ENCODE results near the gene FOXQ1. TPM values are rescaled to one million over a fixed set of nuclear protein-coding genes. Genes with fewer than 3 reads are reported as not detected.

FOXQ1 gene
- total and polyA plus RNA-seq, 2 of the 13 experiments (the other 11 are each of a cell fraction or from before 2014, with no cell fraction given), result 35.2 to 39.8 TPM

DNA sequence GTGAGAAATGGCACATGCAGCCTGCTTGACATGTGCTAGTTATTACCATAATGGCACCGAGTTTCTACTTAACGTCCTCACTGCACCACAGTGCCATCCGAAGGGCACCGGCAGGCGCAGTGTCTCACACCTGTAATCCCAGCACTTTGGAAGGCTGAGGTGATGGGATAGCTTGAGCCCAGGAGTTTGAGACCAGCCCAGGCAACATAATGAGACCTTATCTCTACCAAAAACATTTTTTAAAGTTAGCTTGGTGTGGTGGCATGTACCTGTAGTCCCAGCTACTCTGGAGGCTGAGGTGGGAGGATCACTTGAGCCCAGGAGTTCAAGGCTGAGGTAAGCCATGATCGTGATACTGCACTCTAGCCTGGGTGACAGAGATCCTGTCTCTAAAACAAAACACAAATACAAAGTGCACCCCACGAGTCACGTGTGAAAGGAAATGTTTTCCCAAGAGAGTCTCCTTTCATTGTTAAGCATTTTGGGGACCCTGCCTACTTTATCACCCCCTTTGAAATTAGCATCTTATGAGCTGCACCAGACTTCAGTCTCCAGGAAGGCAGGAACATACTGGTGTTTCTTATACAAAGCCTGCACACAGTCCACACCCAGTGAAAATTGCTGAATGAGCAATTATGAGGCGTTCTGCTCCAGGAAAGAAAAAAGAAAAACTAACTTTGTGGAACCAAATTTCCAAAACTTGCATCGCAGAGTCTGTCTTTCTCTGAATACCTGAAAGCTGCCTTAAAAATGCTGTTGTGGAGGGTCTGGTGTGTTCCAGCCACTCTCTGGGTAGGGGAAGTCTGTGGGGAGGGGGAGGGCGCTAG lies 47.1 kb upstream of the FOXQ1 start (continued):
- TF ChIP-seq ZNF850 (CRISPR knock-in tag; conservative IDR thresholded peaks at IDR 0.05), result no peak
- no peak for TF ChIP-seq NFKB2 (CRISPR knock-in tag; IDR thresholded peaks at IDR 0.05; ENCODE audit: borderline replicate concordance)
- TF ChIP-seq, protein P1, sequence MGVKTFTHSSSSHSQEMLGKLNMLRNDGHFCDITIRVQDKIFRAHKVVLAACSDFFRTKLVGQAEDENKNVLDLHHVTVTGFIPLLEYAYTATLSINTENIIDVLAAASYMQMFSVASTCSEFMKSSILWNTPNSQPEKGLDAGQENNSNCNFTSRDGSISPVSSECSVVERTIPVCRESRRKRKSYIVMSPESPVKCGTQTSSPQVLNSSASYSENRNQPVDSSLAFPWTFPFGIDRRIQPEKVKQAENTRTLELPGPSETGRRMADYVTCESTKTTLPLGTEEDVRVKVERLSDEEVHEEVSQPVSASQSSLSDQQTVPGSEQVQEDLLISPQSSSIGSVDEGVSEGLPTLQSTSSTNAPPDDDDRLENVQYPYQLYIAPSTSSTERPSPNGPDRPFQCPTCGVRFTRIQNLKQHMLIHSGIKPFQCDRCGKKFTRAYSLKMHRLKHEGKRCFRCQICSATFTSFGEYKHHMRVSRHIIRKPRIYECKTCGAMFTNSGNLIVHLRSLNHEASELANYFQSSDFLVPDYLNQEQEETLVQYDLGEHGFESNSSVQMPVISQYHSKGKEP (CRISPR knock-in tag; IDR thresholded peaks at IDR 0.05), result no peak
- TF ChIP-seq ARID2 (CRISPR knock-in tag; IDR thresholded peaks at IDR 0.05; ENCODE audit: borderline replicate concordance), result no peak
- no peak for TF ChIP-seq ZSCAN21 (CRISPR knock-in tag; IDR thresholded peaks at IDR 0.05; ENCODE audit: borderline replicate concordance)
- TF ChIP-seq, protein P2, sequence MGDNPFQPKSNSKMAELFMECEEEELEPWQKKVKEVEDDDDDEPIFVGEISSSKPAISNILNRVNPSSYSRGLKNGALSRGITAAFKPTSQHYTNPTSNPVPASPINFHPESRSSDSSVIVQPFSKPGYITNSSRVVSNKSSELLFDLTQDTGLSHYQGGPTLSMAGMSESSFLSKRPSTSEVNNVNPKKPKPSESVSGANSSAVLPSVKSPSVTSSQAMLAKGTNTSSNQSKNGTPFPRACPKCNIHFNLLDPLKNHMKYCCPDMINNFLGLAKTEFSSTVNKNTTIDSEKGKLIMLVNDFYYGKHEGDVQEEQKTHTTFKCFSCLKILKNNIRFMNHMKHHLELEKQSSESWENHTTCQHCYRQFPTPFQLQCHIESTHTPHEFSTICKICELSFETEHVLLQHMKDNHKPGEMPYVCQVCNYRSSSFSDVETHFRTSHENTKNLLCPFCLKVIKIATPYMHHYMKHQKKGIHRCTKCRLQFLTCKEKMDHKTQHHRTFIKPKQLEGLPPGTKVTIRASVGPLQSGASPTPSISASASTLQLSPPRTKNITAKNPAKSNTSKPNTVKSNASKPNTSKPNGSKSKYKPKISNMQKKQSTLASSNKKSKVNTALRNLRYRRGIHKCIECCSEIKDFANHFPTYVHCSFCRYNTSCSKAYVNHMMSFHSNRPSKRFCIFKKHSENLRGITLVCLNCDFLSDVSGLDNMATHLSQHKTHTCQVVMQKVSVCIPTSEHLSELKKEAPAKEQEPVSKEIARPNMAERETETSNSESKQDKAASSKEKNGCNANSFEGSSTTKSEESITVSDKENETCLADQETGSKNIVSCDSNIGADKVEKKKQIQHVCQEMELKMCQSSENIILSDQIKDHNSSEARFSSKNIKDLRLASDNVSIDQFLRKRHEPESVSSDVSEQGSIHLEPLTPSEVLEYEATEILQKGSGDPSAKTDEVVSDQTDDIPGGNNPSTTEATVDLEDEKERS (CRISPR knock-in tag; IDR thresholded peaks at IDR 0.05), result 0 out of 2 replicates have a peak, but pooled peaks have one; percentile 10
- TF ChIP-seq, protein P3, sequence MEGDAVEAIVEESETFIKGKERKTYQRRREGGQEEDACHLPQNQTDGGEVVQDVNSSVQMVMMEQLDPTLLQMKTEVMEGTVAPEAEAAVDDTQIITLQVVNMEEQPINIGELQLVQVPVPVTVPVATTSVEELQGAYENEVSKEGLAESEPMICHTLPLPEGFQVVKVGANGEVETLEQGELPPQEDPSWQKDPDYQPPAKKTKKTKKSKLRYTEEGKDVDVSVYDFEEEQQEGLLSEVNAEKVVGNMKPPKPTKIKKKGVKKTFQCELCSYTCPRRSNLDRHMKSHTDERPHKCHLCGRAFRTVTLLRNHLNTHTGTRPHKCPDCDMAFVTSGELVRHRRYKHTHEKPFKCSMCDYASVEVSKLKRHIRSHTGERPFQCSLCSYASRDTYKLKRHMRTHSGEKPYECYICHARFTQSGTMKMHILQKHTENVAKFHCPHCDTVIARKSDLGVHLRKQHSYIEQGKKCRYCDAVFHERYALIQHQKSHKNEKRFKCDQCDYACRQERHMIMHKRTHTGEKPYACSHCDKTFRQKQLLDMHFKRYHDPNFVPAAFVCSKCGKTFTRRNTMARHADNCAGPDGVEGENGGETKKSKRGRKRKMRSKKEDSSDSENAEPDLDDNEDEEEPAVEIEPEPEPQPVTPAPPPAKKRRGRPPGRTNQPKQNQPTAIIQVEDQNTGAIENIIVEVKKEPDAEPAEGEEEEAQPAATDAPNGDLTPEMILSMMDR (CRISPR knock-in tag; IDR thresholded peaks at IDR 0.05), result peak; percentile 16; the same call in 1 of the 2 replicates
- peak; percentile 99 for TF ChIP-seq MAFF (IDR thresholded peaks at IDR 0.05; ENCODE audit: low read depth, low read length)
- no peak for TF ChIP-seq ZNF567 (CRISPR knock-in tag; IDR thresholded peaks at IDR 0.05; ENCODE audit: borderline replicate concordance)
- TF ChIP-seq, protein P4, sequence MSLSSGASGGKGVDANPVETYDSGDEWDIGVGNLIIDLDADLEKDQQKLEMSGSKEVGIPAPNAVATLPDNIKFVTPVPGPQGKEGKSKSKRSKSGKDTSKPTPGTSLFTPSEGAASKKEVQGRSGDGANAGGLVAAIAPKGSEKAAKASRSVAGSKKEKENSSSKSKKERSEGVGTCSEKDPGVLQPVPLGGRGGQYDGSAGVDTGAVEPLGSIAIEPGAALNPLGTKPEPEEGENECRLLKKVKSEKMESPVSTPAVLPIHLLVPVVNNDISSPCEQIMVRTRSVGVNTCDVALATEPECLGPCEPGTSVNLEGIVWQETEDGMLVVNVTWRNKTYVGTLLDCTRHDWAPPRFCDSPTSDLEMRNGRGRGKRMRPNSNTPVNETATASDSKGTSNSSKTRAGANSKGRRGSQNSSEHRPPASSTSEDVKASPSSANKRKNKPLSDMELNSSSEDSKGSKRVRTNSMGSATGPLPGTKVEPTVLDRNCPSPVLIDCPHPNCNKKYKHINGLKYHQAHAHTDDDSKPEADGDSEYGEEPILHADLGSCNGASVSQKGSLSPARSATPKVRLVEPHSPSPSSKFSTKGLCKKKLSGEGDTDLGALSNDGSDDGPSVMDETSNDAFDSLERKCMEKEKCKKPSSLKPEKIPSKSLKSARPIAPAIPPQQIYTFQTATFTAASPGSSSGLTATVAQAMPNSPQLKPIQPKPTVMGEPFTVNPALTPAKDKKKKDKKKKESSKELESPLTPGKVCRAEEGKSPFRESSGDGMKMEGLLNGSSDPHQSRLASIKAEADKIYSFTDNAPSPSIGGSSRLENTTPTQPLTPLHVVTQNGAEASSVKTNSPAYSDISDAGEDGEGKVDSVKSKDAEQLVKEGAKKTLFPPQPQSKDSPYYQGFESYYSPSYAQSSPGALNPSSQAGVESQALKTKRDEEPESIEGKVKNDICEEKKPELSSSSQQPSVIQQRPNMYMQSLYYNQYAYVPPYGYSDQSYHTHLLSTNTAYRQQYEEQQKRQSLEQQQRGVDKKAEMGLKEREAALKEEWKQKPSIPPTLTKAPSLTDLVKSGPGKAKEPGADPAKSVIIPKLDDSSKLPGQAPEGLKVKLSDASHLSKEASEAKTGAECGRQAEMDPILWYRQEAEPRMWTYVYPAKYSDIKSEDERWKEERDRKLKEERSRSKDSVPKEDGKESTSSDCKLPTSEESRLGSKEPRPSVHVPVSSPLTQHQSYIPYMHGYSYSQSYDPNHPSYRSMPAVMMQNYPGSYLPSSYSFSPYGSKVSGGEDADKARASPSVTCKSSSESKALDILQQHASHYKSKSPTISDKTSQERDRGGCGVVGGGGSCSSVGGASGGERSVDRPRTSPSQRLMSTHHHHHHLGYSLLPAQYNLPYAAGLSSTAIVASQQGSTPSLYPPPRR (CRISPR knock-in tag; IDR thresholded peaks at IDR 0.05; ENCODE audit: borderline replicate concordance), result 0 out of 2 replicates have a peak, but pooled peaks have one; percentile 31
- no peak for TF ChIP-seq ZNF256 (CRISPR knock-in tag; conservative IDR thresholded peaks at IDR 0.05)
